Pancreas (tissue), 10 donors: ENCODE measurements around the gene TOB2. TPM values are rescaled to one million over a fixed set of nuclear protein-coding genes. Genes with fewer than 3 reads are reported as not detected.

Source experiments
- ATAC-seq, 4 donors: fragments of 200-7000 bp; cut with Tn5 transposase; one replicate each; pipeline versions ENCODE4 v1.8.0 to v1.9.1; 2020; ENCODE audit warnings: mild to moderate bottlenecking in 4 of 4, moderate library complexity in 4 of 4
- DNase-seq, 6 donors: peaks; one replicate each; pipeline ENCODE4 v3.0.0-alpha.2; 2020
- FAIRE-seq: peaks from 2 replicates; lab custom pipeline; 2012; peaks lifted over from hg19 to GRCh38; lab: Jason Lieb, UNC
- H3K27ac ChIP-seq, 4 donors: fragments of 200-600 bp; sonication (generic); 1 replicate in 3 of 4; 2 replicates in 1 of 4; pipeline versions ENCODE4 v1.5.0 to v1.8.0; 2020
- H3K27me3 ChIP-seq, 4 donors: fragments of 200-600 bp; one replicate each; pipeline ENCODE4 v1.8.0; 2021
- H3K36me3 ChIP-seq, 3 donors: fragments of 200-600 bp; sonication (generic) in 1 of 3; one replicate each; pipeline versions ENCODE4 v1.5.0 to v1.8.0; 2020 to 2021
- H3K4me1 ChIP-seq, 3 donors: fragments of 200-600 bp; one replicate each; pipeline ENCODE4 v1.8.0; 2021
- H3K4me3 ChIP-seq, 4 donors: fragments of 200-600 bp; sonication (generic) in 2 of 4; one replicate each; pipeline versions ENCODE4 v1.5.0 to v1.8.0; 2020 to 2021
- H3K9me3 ChIP-seq, 4 donors: fragments of 200-600 bp; one replicate each; pipeline ENCODE4 v1.8.0; 2021
- CTCF ChIP-seq, 4 donors: fragments of 200-600 bp; sonication (generic) in 3 of 4; IDR thresholded peaks; one replicate each; pipeline versions ENCODE4 v1.5.0 to v1.8.0; 2021; ENCODE audit warnings: antibody characterized with exemption in 4 of 4
- WGBS, 2 donors: extraction: QIAGEN DNeasy Blood & Tissue Kit; methylation state at CpG; one replicate each; pipeline ENCODE4 v1.1.7; 2013; 5-methylcytosine and 5-hydroxymethylcytosine counted together
- intact Hi-C, 3 donors: fragments of 100-400 bp; cut with DNase I; formaldehyde crosslinking; loops; one replicate each; pipeline versions ENCODE4 v1.11.1 to v1.14.2; 2022
- polyA plus RNA-seq, 2 donors: library from polyadenylated mRNA; stranded (reverse); fragments of 200-250 nt; gene quantifications; one replicate each; pipeline ENCODE4 v1.2.3, GENCODE V29; 2013
- total RNA-seq, 6 donors: library from RNA; stranded (reverse); fragmentation: NEBNext Ultra II Directional in 4 of 6; extraction: Animal tissue kit (Norgen Biotek cat#: 25700) in 4 of 6; gene quantifications; one replicate each; pipeline versions ENCODE4 v1.2.1 to v1.2.4, GENCODE V29; 2021 to 2023
- donor health status: healthy with polysubstance abuse.
- donor health status: DM: no; HTN: no; CAD: no; lungs with moderate emphysema.
- donor health status: DM: no; HTN: no; CAD: no.
- donor health status: control.
- donor health status: control.
- donor health status: Bipolar disorder and iron deficiency.
- donor health status: DM: yes; HTN: yes; CAD: no.
- donor health status: DM: no; HTN: no; CAD: no.
- donor health status: DM: no; HTN: no; CAD: no.
- donor health status: DM: yes; HTN: yes; CAD: no.

Gene TOB2
- total and polyA plus RNA-seq, 8 donors: 11.0 to 30.5 (median 18.5) TPM

- ATAC-seq (peak; percentile 71 to 80 (median 76)), FAIRE-seq (no peak), DNase-seq (peak; percentile 95 to 100 (median 99))
- intact Hi-C loops: no loop called here
- Histone ChIP-seq H3K4me1 (peaks cover 34 to 43% (median 35%) of the 10 kb centered on the region in 3 donors), H3K4me3 (no peak overlapping the region), H3K27me3 (no peaks in the 10 kb centered on the region), H3K36me3 (no peaks in the 10 kb centered on the region), H3K9me3 (no peaks in the 10 kb centered on the region), H3K27ac (peak overlapping the region; percentile 72 to 83 (median 75))
- no peak for TF ChIP-seq CTCF (IDR thresholded peaks at IDR 0.05)
- 18 to 20% methylated on average over 13 of the region's 13 CpGs for WGBS, 2 donors
These were observed 28.8 kb downstream of the TOB2 start for GRCh38 chr22:41417622-41418390.

- no peak for FAIRE-seq
- intact Hi-C loops: no loop called here
- Histone ChIP-seq H3K27me3 (no peaks in the 10 kb centered on the region), H3K4me1 (peaks cover 37 to 49% (median 40%) of the 10 kb centered on the region in 3 donors), H3K9me3 (no peaks in the 10 kb centered on the region), H3K4me3 (no peak overlapping the region), H3K27ac (peak overlapping the region; percentile 90 to 99 (median 96)), H3K36me3 (no peaks in the 10 kb centered on the region)
- 83 to 84% methylated on average over 4 of the region's 4 CpGs for WGBS, 2 donors
- no peak for ATAC-seq
- no peak for TF ChIP-seq CTCF (IDR thresholded peaks at IDR 0.05)
- DNase-seq: no peak
These were observed 31.0 kb downstream of the TOB2 start for GRCh38 chr22:41415554-41415953.

- DNase-seq (no peak), ATAC-seq (no peak), FAIRE-seq (no peak)
- intact Hi-C loops: no loop called here
- Histone ChIP-seq H3K9me3 (no peaks in the 10 kb centered on the region), H3K4me1 (peaks cover 24 to 29% (median 24%) of the 10 kb centered on the region in 3 donors), H3K27me3 (no peaks in the 10 kb centered on the region), H3K27ac (peak overlapping the region; percentile 37 to 70 (median 50)), H3K4me3 (no peak overlapping the region), H3K36me3 (no peaks in the 10 kb centered on the region)
- TF ChIP-seq CTCF (IDR thresholded peaks at IDR 0.05): no peak
- 89 to 90% methylated on average over 11 of the region's 11 CpGs for WGBS, 2 donors
These were observed 35.4 kb downstream of the TOB2 start for GRCh38 chr22:41411021-41411851.

GRCh38 chr22:41410311-41410751, 36.3 kb downstream of the TOB2 start:
- DNase-seq (peak in 4 of 6 donors; percentile 51 to 77 (median 59)), ATAC-seq (peak in 3 of 4 donors; percentile 5 to 39 (median 38)), FAIRE-seq (no peak)
- peaks cover 19 to 24% (median 20%) of the 10 kb centered on the region in 3 donors for H3K4me1 ChIP-seq
- TF ChIP-seq CTCF (IDR thresholded peaks at IDR 0.05): no peak
- 15 to 21% methylated on average over 7 of the region's 7 CpGs for WGBS, 2 donors
- peak overlapping the region; percentile 37 to 70 (median 50) for H3K27ac ChIP-seq
- H3K36me3 ChIP-seq: no peaks in the 10 kb centered on the region
- H3K27me3 ChIP-seq: no peaks in the 10 kb centered on the region
- H3K4me3 ChIP-seq: no peak overlapping the region
- H3K9me3 ChIP-seq: no peaks in the 10 kb centered on the region
- intact Hi-C loops: no loop called here
